Endodermal cell (in vitro differentiated cells): ENCODE measurements around the gene GRM5. TPM values are rescaled to one million over a fixed set of nuclear protein-coding genes. Genes with fewer than 3 reads are reported as not detected.

Source experiments
- DNase-seq: peaks from one replicate; pipeline ENCODE4 v3.0.0-alpha.2; 2017
- H3K27ac ChIP-seq: 2 replicates; pipeline ENCODE4 v1.5.1; 2013; ENCODE audit warnings: mild to moderate bottlenecking, low read depth, low read length, moderate library complexity
- H3K27me3 ChIP-seq: 2 replicates; pipeline ENCODE4 v1.6.1; 2013; ENCODE audit warnings: mild to moderate bottlenecking, low read length, moderate library complexity; ENCODE audit not compliant: insufficient read depth, control insufficient read depth, poor library complexity, severe bottlenecking
- H3K36me3 ChIP-seq: 2 replicates; pipeline ENCODE4 v1.7.0; 2013; ENCODE audit warnings: mild to moderate bottlenecking, low read length, moderate library complexity; ENCODE audit not compliant: control insufficient read depth, insufficient read depth
- H3K4me1 ChIP-seq: one replicate; pipeline ENCODE4 v1.7.0; 2013; ENCODE audit warnings: low read length; ENCODE audit not compliant: control insufficient read depth, insufficient read depth
- H3K4me3 ChIP-seq: 2 replicates; pipeline ENCODE4 v1.5.1; 2013; ENCODE audit warnings: mild to moderate bottlenecking, low read length, moderate library complexity
- H3K9ac ChIP-seq: 2 replicates; pipeline ENCODE4 v1.6.1; 2013; ENCODE audit warnings: mild to moderate bottlenecking, low read length, moderate library complexity; ENCODE audit not compliant: poor library complexity, severe bottlenecking; ENCODE audit errors: extremely low read depth
- H3K9me3 ChIP-seq: 2 replicates; pipeline ENCODE4 v1.6.1; 2013; ENCODE audit warnings: mild to moderate bottlenecking, low read length, moderate library complexity; ENCODE audit not compliant: control insufficient read depth
- H3K27ac Mint-ChIP-seq: 2 replicates; pipeline ENCODE4 v1.8.0; 2020; ENCODE audit warnings: mixed read lengths
- H3K27me3 Mint-ChIP-seq: 2 replicates; pipeline ENCODE4 v1.8.0; 2021; ENCODE audit warnings: mild to moderate bottlenecking, mixed read lengths; ENCODE audit not compliant: insufficient read depth
- H3K36me3 Mint-ChIP-seq: 2 replicates; pipeline ENCODE4 v1.8.0; 2020; ENCODE audit warnings: low read depth, mixed read lengths
- H3K4me1 Mint-ChIP-seq: 2 replicates; pipeline ENCODE4 v1.8.0; 2020; ENCODE audit warnings: mixed read lengths
- H3K4me3 Mint-ChIP-seq: 2 replicates; pipeline ENCODE4 v1.8.0; 2020; ENCODE audit warnings: mild to moderate bottlenecking, moderate library complexity, mixed read lengths
- H3K9me3 Mint-ChIP-seq: 2 replicates; pipeline ENCODE4 v1.8.0; 2020; ENCODE audit warnings: mild to moderate bottlenecking, mixed read lengths
- WGBS, 2 experiments: methylation state at CpG; one replicate each; pipeline versions ENCODE4 v1.1.5 to v1.1.7; 2013; ENCODE audit warnings: missing lambda C conversion rate in 2 of 2, mixed read lengths in 1 of 2; ENCODE audit not compliant: insufficient coverage in 1 of 2, insufficient read length in 1 of 2; 5-methylcytosine and 5-hydroxymethylcytosine counted together
- total RNA-seq, 2 donors: library from RNA; stranded (reverse); fragmentation: NEBNext Ultra II Directional in 1 of 2; extraction: Animal tissue kit (Norgen Biotek cat#: 25700) in 1 of 2; gene quantifications; 2 replicates in 1 of 2; 3 replicates in 1 of 2; pipeline ENCODE4 v1.2.1, GENCODE V29; 2021
- TF ChIP-seq, protein P1 (sequence below): fragments of 200-600 bp; sonication (generic); conservative IDR thresholded peaks from 2 replicates; pipeline ENCODE4 v1.5.0; 2021; ENCODE audit warnings: antibody characterized with exemption, mild to moderate bottlenecking

Gene GRM5
- total RNA-seq, 2 donors from 2014 or later, result 0.07 to 0.09 TPM

- Histone ChIP-seq H3K27me3 (no peaks in the 10 kb centered on the region), H3K4me1 (no peaks in the 10 kb centered on the region), H3K9me3 (no peaks in the 10 kb centered on the region), H3K4me3 (no peak overlapping the region), H3K9ac (no peak overlapping the region), H3K36me3 (no peaks in the 10 kb centered on the region), H3K27ac (no peak overlapping the region)
- Mint-ChIP-seq H3K27ac (no peak overlapping the region), H3K9me3 (no peaks in the 10 kb centered on the region), H3K27me3 (no peaks in the 10 kb centered on the region), H3K36me3 (no peaks in the 10 kb centered on the region), H3K4me3 (no peak overlapping the region), H3K4me1 (peaks cover 4% of the 10 kb centered on the region)
- TF ChIP-seq, protein P1, sequence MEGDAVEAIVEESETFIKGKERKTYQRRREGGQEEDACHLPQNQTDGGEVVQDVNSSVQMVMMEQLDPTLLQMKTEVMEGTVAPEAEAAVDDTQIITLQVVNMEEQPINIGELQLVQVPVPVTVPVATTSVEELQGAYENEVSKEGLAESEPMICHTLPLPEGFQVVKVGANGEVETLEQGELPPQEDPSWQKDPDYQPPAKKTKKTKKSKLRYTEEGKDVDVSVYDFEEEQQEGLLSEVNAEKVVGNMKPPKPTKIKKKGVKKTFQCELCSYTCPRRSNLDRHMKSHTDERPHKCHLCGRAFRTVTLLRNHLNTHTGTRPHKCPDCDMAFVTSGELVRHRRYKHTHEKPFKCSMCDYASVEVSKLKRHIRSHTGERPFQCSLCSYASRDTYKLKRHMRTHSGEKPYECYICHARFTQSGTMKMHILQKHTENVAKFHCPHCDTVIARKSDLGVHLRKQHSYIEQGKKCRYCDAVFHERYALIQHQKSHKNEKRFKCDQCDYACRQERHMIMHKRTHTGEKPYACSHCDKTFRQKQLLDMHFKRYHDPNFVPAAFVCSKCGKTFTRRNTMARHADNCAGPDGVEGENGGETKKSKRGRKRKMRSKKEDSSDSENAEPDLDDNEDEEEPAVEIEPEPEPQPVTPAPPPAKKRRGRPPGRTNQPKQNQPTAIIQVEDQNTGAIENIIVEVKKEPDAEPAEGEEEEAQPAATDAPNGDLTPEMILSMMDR, result no peak
- DNase-seq, result no peak
Measured at GRCh38 chr11:88520391-88520790, 545.4 kb downstream of the GRM5 start.

DNA sequence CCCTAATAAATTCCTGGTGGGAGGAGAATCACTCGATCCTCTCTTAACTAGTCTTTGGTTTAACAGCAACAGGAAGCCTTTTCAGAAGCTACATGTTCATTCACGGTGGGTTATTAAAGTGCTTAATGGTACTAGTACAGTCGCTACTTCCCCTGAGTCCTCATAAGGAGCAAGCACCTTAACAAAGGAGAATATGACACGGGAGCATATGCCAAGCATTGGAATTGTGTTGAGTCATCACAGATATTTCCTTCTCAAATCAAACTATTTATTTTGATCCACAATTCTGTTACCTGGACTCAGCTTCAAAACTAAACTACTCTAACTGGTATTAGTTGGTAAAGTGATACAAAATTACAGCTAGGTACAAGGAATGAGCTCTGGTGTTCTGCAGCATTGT lies 550.8 kb downstream of the GRM5 start:
- Histone ChIP-seq H3K9me3 (no peaks in the 10 kb centered on the region), H3K36me3 (no peaks in the 10 kb centered on the region), H3K9ac (no peak overlapping the region), H3K27me3 (peaks cover 16% of the 10 kb centered on the region), H3K4me3 (no peak overlapping the region), H3K27ac (no peak overlapping the region), H3K4me1 (no peaks in the 10 kb centered on the region)
- Mint-ChIP-seq H3K27me3 (peaks cover 19% of the 10 kb centered on the region), H3K9me3 (no peaks in the 10 kb centered on the region), H3K36me3 (no peaks in the 10 kb centered on the region), H3K4me3 (no peak overlapping the region), H3K4me1 (no peaks in the 10 kb centered on the region), H3K27ac (no peak overlapping the region)
- no peak for DNase-seq
- 80 to 90% methylated on average over 1 to 4 of the region's 4 CpGs for WGBS, 2 experiments
- TF ChIP-seq, protein P1, result no peak

- H3K4me3 ChIP-seq, result no peak overlapping the region
- Mint-ChIP-seq H3K9me3 (no peaks in the 10 kb centered on the region), H3K27ac (no peak overlapping the region), H3K4me3 (no peak overlapping the region), H3K36me3 (no peaks in the 10 kb centered on the region), H3K27me3 (peaks cover 52% of the 10 kb centered on the region), H3K4me1 (peaks cover 7% of the 10 kb centered on the region)
- no peak overlapping the region for H3K9ac ChIP-seq
- no peaks in the 10 kb centered on the region for H3K9me3 ChIP-seq
- no peak for DNase-seq
- H3K36me3 ChIP-seq, result no peaks in the 10 kb centered on the region
- H3K27me3 ChIP-seq, result peaks cover 48% of the 10 kb centered on the region
- no peaks in the 10 kb centered on the region for H3K4me1 ChIP-seq
- WGBS, 2 experiments, result 79% methylated on average over 1 of the region's 1 CpG; no CpG with 5 or more reads in 1 of the 2 experiments
- H3K27ac ChIP-seq, result no peak overlapping the region
- TF ChIP-seq, protein P1, result no peak
Measured at GRCh38 chr11:88511006-88511405, 554.8 kb downstream of the GRM5 start.
